Large intestine (tissue), 3 donors: Measurements from ENCODE around the gene HCFC1R1. TPM values are rescaled to one million over a fixed set of nuclear protein-coding genes. Genes with fewer than 3 reads are reported as not detected.

Source experiments
- DNase-seq, 2 donors: peaks; one replicate each; pipeline versions ENCODE4 v3.0.0 to v3.0.0-alpha.2; 2013
- H3K27ac ChIP-seq: one replicate; pipeline ENCODE4 v1.5.1; 2013; ENCODE audit warnings: low read length
- H3K27me3 ChIP-seq: 2 replicates; pipeline ENCODE4 v1.6.1; 2013; ENCODE audit warnings: low read length; ENCODE audit not compliant: control insufficient read depth, insufficient read depth
- H3K36me3 ChIP-seq: 2 replicates; pipeline ENCODE4 v1.6.1; 2013; ENCODE audit warnings: low read length; ENCODE audit not compliant: control insufficient read depth, insufficient read depth
- H3K4me1 ChIP-seq: one replicate; pipeline ENCODE4 v1.6.1; 2013; ENCODE audit warnings: low read length; ENCODE audit not compliant: control insufficient read depth, insufficient read depth
- H3K4me3 ChIP-seq: one replicate; pipeline ENCODE4 v1.5.1; 2013; ENCODE audit warnings: low read length
- H3K9me3 ChIP-seq: one replicate; pipeline ENCODE4 v1.6.1; 2013; ENCODE audit warnings: mild to moderate bottlenecking, low read depth, low read length, moderate library complexity; ENCODE audit not compliant: control insufficient read depth
- WGBS: methylation state at CpG from one replicate; pipeline ENCODE4 v1.1.5; 2013; ENCODE audit warnings: low lambda C conversion rate; ENCODE audit not compliant: insufficient coverage; 5-methylcytosine and 5-hydroxymethylcytosine counted together
- polyA plus RNA-seq: library from polyadenylated mRNA; unstranded; fragments of 120-200 nt; gene quantifications from one replicate; pipeline ENCODE4 v1.2.1, GENCODE V29; 2013

Gene HCFC1R1
- polyA plus RNA-seq, 1 donor: 57.8 TPM

GRCh38 chr16:3035972-3036725, 12.4 kb upstream of the HCFC1R1 start:
- no peaks in the 10 kb centered on the region for H3K9me3 ChIP-seq
- H3K4me3 ChIP-seq: peak overlapping the region; percentile 59
- WGBS: no CpG with 5 or more reads among the region's 40 CpGs
- peaks cover 43% of the 10 kb centered on the region for H3K27me3 ChIP-seq
- H3K4me1 ChIP-seq: peaks cover 20% of the 10 kb centered on the region
- no peaks in the 10 kb centered on the region for H3K36me3 ChIP-seq
- DNase-seq: peak in 1 of 2 donors; percentile 59
- H3K27ac ChIP-seq: no peak overlapping the region

- Histone ChIP-seq H3K4me1 (peaks cover 20% of the 10 kb centered on the region), H3K27me3 (peaks cover 47% of the 10 kb centered on the region), H3K4me3 (peak overlapping the region; percentile 59), H3K36me3 (no peaks in the 10 kb centered on the region), H3K27ac (no peak overlapping the region), H3K9me3 (peaks cover 3% of the 10 kb centered on the region)
- no peak for DNase-seq
- no CpG with 5 or more reads among the region's 19 CpGs for WGBS
These were observed 11.7 kb upstream of the HCFC1R1 start for GRCh38 chr16:3035289-3035971.

- DNase-seq: peak in 1 of 2 donors; percentile 34
- peaks cover 3% of the 10 kb centered on the region for H3K9me3 ChIP-seq
- H3K27me3 ChIP-seq: peaks cover 60% of the 10 kb centered on the region
- 20% methylated on average over 1 of the region's 7 CpGs for WGBS
- no peak overlapping the region for H3K27ac ChIP-seq
- no peak overlapping the region for H3K4me3 ChIP-seq
- H3K36me3 ChIP-seq: peaks cover 2% of the 10 kb centered on the region
- peaks cover 15% of the 10 kb centered on the region for H3K4me1 ChIP-seq
These were observed 8.9 kb upstream of the HCFC1R1 start for GRCh38 chr16:3032624-3033023.

GRCh38 chr16:3030222-3031212, 6.8 kb upstream of the HCFC1R1 start:
- Histone ChIP-seq H3K4me1 (peaks cover 12% of the 10 kb centered on the region), H3K27me3 (peaks cover 40% of the 10 kb centered on the region), H3K9me3 (peaks cover 6% of the 10 kb centered on the region), H3K27ac (no peak overlapping the region), H3K4me3 (no peak overlapping the region), H3K36me3 (peaks cover 23% of the 10 kb centered on the region)
- no peak for DNase-seq
- WGBS: no CpG with 5 or more reads among the region's 33 CpGs

GRCh38 chr16:3029491-3030221, 5.9 kb upstream of the HCFC1R1 start:
- DNase-seq: peak in 1 of 2 donors; percentile 45
- peaks cover 24% of the 10 kb centered on the region for H3K36me3 ChIP-seq
- no peak overlapping the region for H3K27ac ChIP-seq
- no CpG with 5 or more reads among the region's 59 CpGs for WGBS
- H3K4me1 ChIP-seq: peaks cover 15% of the 10 kb centered on the region
- peaks cover 6% of the 10 kb centered on the region for H3K9me3 ChIP-seq
- H3K4me3 ChIP-seq: no peak overlapping the region
- H3K27me3 ChIP-seq: peaks cover 34% of the 10 kb centered on the region

GRCh38 chr16:3028716-3029319, 5.1 kb upstream of the HCFC1R1 start:
- no peak for DNase-seq
- WGBS: no CpG with 5 or more reads among the region's 15 CpGs
- Histone ChIP-seq H3K27ac (no peak overlapping the region), H3K9me3 (peaks cover 6% of the 10 kb centered on the region), H3K36me3 (peaks cover 24% of the 10 kb centered on the region), H3K4me1 (peaks cover 15% of the 10 kb centered on the region), H3K4me3 (no peak overlapping the region), H3K27me3 (peaks cover 32% of the 10 kb centered on the region)

- DNase-seq: peak; percentile 86 to 88
- H3K4me1 ChIP-seq: peaks cover 18% of the 10 kb centered on the region
These were observed 4.4 kb upstream of the HCFC1R1 start for GRCh38 chr16:3027983-3028715.

GRCh38 chr16:3027489-3027795, 3.7 kb upstream of the HCFC1R1 start:
- peaks cover 27% of the 10 kb centered on the region for H3K36me3 ChIP-seq
- peaks cover 6% of the 10 kb centered on the region for H3K9me3 ChIP-seq
- H3K27ac ChIP-seq: no peak overlapping the region
- H3K4me3 ChIP-seq: no peak overlapping the region
- no CpG with 5 or more reads among the region's 8 CpGs for WGBS
- peaks cover 25% of the 10 kb centered on the region for H3K4me1 ChIP-seq
- H3K27me3 ChIP-seq: peaks cover 30% of the 10 kb centered on the region
- no peak for DNase-seq

More at GRCh38 chr16:3027983-3028715, 4.4 kb upstream of the HCFC1R1 start:
- Histone ChIP-seq H3K9me3 (peaks cover 6% of the 10 kb centered on the region), H3K27ac (peak overlapping the region; percentile 35), H3K36me3 (peaks cover 24% of the 10 kb centered on the region), H3K4me3 (no peak overlapping the region), H3K27me3 (peaks cover 32% of the 10 kb centered on the region)
- no CpG with 5 or more reads among the region's 58 CpGs for WGBS
